Stimulated activated CD8-positive, alpha-beta memory T cell treated with anti-CD3 and anti-CD28 coated beads, Interleukin-15, amount 100 ng/mL, for 1 hour (primary cell): ENCODE data around the gene WNT9B.

Source experiments
- DNase-seq: peaks from one replicate; pipeline ENCODE4 v3.0.0-alpha.2; 2020; ENCODE audit warnings: low read depth

WNT9B gene

GRCh38 chr17:46851029-46851741 is at the start of gene WNT9B:
Gene WNT9B (plus strand): TSS chr17:46851583. CDS start chr17:46851639, 56 bp downstream.
- DNase-seq, result no peak

- no peak for DNase-seq
Observed at GRCh38 chr17:46802800-46803199, 48.6 kb upstream of the WNT9B start.

- no peak for DNase-seq
Observed at GRCh38 chr17:46803544-46803943, 47.8 kb upstream of the WNT9B start.

GRCh38 chr17:46805771-46806170 is 45.6 kb upstream of the WNT9B start:
- no peak for DNase-seq

GRCh38 chr17:46809110-46809571 is 42.2 kb upstream of the WNT9B start:
- DNase-seq, result no peak

- no peak for DNase-seq
Observed at GRCh38 chr17:46810837-46811236, 40.5 kb upstream of the WNT9B start.

- no peak for DNase-seq
Observed at GRCh38 chr17:46811978-46812583, 39.3 kb upstream of the WNT9B start.

GRCh38 chr17:46812624-46813318 is 38.6 kb upstream of the WNT9B start:
- DNase-seq, result no peak

GRCh38 chr17:46813920-46814319 is 37.5 kb upstream of the WNT9B start:
- no peak for DNase-seq

- no peak for DNase-seq
Observed at GRCh38 chr17:46814446-46814845, 36.9 kb upstream of the WNT9B start.

GRCh38 chr17:46815474-46816353 is 35.7 kb upstream of the WNT9B start:
- no peak for DNase-seq

GRCh38 chr17:46817151-46817900 is 34.1 kb upstream of the WNT9B start:
- no peak for DNase-seq

GRCh38 chr17:46817901-46818209 is 33.5 kb upstream of the WNT9B start:
- no peak for DNase-seq

- peak; percentile 14 for DNase-seq
Observed at GRCh38 chr17:46818316-46818928, 33.0 kb upstream of the WNT9B start, which contains the start of gene WNT3. Gene WNT3 (minus strand): TSS chr17:46818692. CDS start chr17:46818597, 95 bp downstream.

- DNase-seq, result no peak
Observed at GRCh38 chr17:46818929-46819859, 32.2 kb upstream of the WNT9B start.

GRCh38 chr17:46819906-46820351 is 31.5 kb upstream of the WNT9B start:
- no peak for DNase-seq

- no peak for DNase-seq
Observed at GRCh38 chr17:46820592-46821450, 30.6 kb upstream of the WNT9B start.

- no peak for DNase-seq
Observed at GRCh38 chr17:46821482-46822387, 29.6 kb upstream of the WNT9B start.
